Thymus (tissue), 11 donors: ENCODE data around the gene RHD. TPM values are rescaled to one million over a fixed set of nuclear protein-coding genes. Genes with fewer than 3 reads are reported as not detected.
"Not testable (repeated sequence)": the region's sequence is repeated elsewhere in the genome, so short reads cannot be mapped to it uniquely, and the experiment has no call there.

Experiments
- DNase-seq, 9 donors: peaks; one replicate each; pipeline ENCODE4 v3.0.0-alpha.2; 2013; ENCODE audit warnings: low spot score in 9 of 9, low read depth in 6 of 9, missing footprints in 1 of 9
- H3K27ac ChIP-seq, 2 donors: one replicate each; pipeline ENCODE4 v1.5.1; 2013; ENCODE audit warnings: control low read depth in 1 of 2, low read depth in 1 of 2, low read length in 1 of 2, mild to moderate bottlenecking in 1 of 2, moderate library complexity in 1 of 2
- H3K27me3 ChIP-seq, 2 donors: one replicate each; pipeline ENCODE4 v1.5.1; 2013; ENCODE audit warnings: low read length in 1 of 2; ENCODE audit not compliant: control insufficient read depth in 2 of 2, insufficient read depth in 1 of 2
- H3K36me3 ChIP-seq, 2 donors: one replicate each; pipeline ENCODE4 v1.5.1; 2013; ENCODE audit warnings: low read length in 1 of 2, mild to moderate bottlenecking in 1 of 2, moderate library complexity in 1 of 2; ENCODE audit not compliant: control insufficient read depth in 2 of 2, insufficient read depth in 2 of 2
- H3K4me1 ChIP-seq, 2 donors: one replicate each; pipeline ENCODE4 v1.5.1; 2013; ENCODE audit warnings: low read length in 2 of 2; ENCODE audit not compliant: control insufficient read depth in 2 of 2, insufficient read depth in 2 of 2
- H3K4me3 ChIP-seq, 2 donors: one replicate each; pipeline ENCODE4 v1.5.1; 2013; ENCODE audit warnings: low read length in 2 of 2, control low read depth in 1 of 2, mild to moderate bottlenecking in 1 of 2
- H3K9me3 ChIP-seq, 2 donors: one replicate each; pipeline ENCODE4 v1.5.1; 2013; ENCODE audit warnings: low read length in 1 of 2, mild to moderate bottlenecking in 1 of 2; ENCODE audit not compliant: control insufficient read depth in 2 of 2, insufficient read depth in 1 of 2
- whole genome bisulfite sequencing: extraction: QIAGEN DNeasy Blood & Tissue Kit; methylation state at CpG from one replicate; pipeline ENCODE4 v1.1.7; 2013; 5-methylcytosine and 5-hydroxymethylcytosine counted together
- polyA plus RNA-seq: library from polyadenylated mRNA; stranded (reverse); fragments of 200-250 nt; gene quantifications from one replicate; pipeline ENCODE4 v1.2.3, GENCODE V29; 2013
- total RNA-seq: library from RNA; stranded (reverse); fragments of 120-200 nt; gene quantifications from one replicate; pipeline ENCODE4 v1.2.4, GENCODE V29; 2013
- donor health status: healthy.

Gene RHD
- total and polyA plus RNA-seq, 2 donors = 0.09 to 0.61 TPM

GRCh38 chr1:25378367-25378766 lies 106.1 kb downstream of the RHD start:
- H3K27me3 ChIP-seq, H3K4me1 ChIP-seq, DNase-seq, H3K36me3 ChIP-seq, H3K9me3 ChIP-seq, H3K27ac ChIP-seq, H3K4me3 ChIP-seq: not testable (repeated sequence)
- 98% methylated on average over 3 of the region's 3 CpGs for WGBS

Other genes with a start within 250 kb of the RHD start
- gene SYF2, start 40.0 kb upstream of the RHD start, total RNA-seq = 86.6 TPM
- gene SYF2, start 40.0 kb upstream of the RHD start, polyA plus RNA-seq = 150 TPM
- gene RSRP1, start 25.1 kb upstream of the RHD start, total RNA-seq = 126 TPM
- gene RSRP1, start 25.1 kb upstream of the RHD start, polyA plus RNA-seq = 418 TPM
- 63.8 TPM for gene TMEM50A, start 65.8 kb downstream of the RHD start, total RNA-seq
- 109 TPM for gene TMEM50A, start 65.8 kb downstream of the RHD start, polyA plus RNA-seq
- gene RHCE, start 148.3 kb downstream of the RHD start, total RNA-seq = 1.0 TPM
- gene RHCE, start 148.3 kb downstream of the RHD start, polyA plus RNA-seq = 0.59 TPM
- gene MACO1, start 158.4 kb downstream of the RHD start, total RNA-seq = 21.3 TPM
- gene MACO1, start 158.4 kb downstream of the RHD start, polyA plus RNA-seq = 17.3 TPM